Suprapubic skin (tissue), 3 donors: ENCODE results near the gene FGD3.

ENCODE experiments used
- CTCF ChIP-seq, 2 donors: fragments of 200-600 bp in 1 of 2; fragments of 450-650 bp in 1 of 2; sonication (generic) in 1 of 2; IDR thresholded peaks; one replicate each; pipeline ENCODE4 v1.5.1; 2016 to 2019; ENCODE audit warnings: antibody characterized with exemption in 2 of 2, mild to moderate bottlenecking in 1 of 2, moderate library complexity in 1 of 2
- POLR2AphosphoS5 ChIP-seq, 3 donors: sonication (generic); formaldehyde crosslinking; IDR thresholded peaks; one replicate each; pipeline ENCODE4 v1.6.1; 2017; ENCODE audit warnings: antibody characterized with exemption in 3 of 3

- no peak for TF ChIP-seq CTCF (IDR thresholded peaks at IDR 0.05)
- TF ChIP-seq POLR2AphosphoS5 (IDR thresholded peaks at IDR 0.05) = no peak
Observed at GRCh38 chr9:93061260-93061751, 114.0 kb downstream of the FGD3 start.
